K562 (cell line): ENCODE data around the gene CCDC88C. TPM values are rescaled to one million over a fixed set of nuclear protein-coding genes. Genes with fewer than 3 reads are reported as not detected.
A peak's percentile ranks its signal among the peaks of the same experiment; 100 is the strongest.

Experiments used
- ATAC-seq: fragments of 200-7000 bp; cut with Tn5 transposase; 3 replicates; pipeline ENCODE4 v1.9.1; 2020; ENCODE audit warnings: moderate library complexity
- BruUV-seq: library from RNA; stranded (reverse); fragments of 400-500 nt; replicated peaks from 2 replicates; lab custom pipeline; 2021; lab: Mats Ljungman, UMichigan
- CTCF ChIA-PET: fragments of 300-600 bp; formaldehyde crosslinking; extraction: SDS; loops from one replicate; lab custom pipeline; 2021; ENCODE audit warnings: low intra/inter-chr PET ratio; lab: Yijun Ruan, JAX
- POLR2A ChIA-PET: fragments of 300-600, 350-650 bp; sonication (Branson Sonifier 250); formaldehyde crosslinking; extraction: SDS; loops from one replicate; lab custom pipeline; 2021; ENCODE audit warnings: antibody characterized with exemption, inconsistent platforms; lab: Yijun Ruan, JAX
- DNase-seq, 4 experiments: peaks; one replicate each; pipeline versions ENCODE4 v3.0.0 to v3.0.0-alpha.2; 2011 to 2018; ENCODE audit warnings: low spot score in 3 of 4, mixed read lengths in 3 of 4; ENCODE audit errors: extremely low read depth in 1 of 4
- FAIRE-seq: peaks from 2 replicates; lab custom pipeline; 2011; peaks lifted over from hg19 to GRCh38; lab: Jason Lieb, UNC
- H2AFZ ChIP-seq: 2 replicates; pipeline ENCODE4 v1.6.0; 2011; ENCODE audit warnings: low read depth, low read length, control low read depth, inconsistent platforms
- H3K27ac ChIP-seq: fragments of 200-600 bp; 3 replicates; pipeline ENCODE4 v1.8.0; 2011; ENCODE audit warnings: low read depth, mild to moderate bottlenecking, control low read depth, inconsistent platforms, low read length, moderate library complexity, mixed read lengths; ENCODE audit errors: extremely low read depth
- H3K27me3 ChIP-seq, 2 experiments: fragments of 300-600 bp in 1 of 2; 2 replicates in 1 of 2; 3 replicates in 1 of 2; pipeline versions ENCODE4 v1.6.0 to v1.8.0; 2011; ENCODE audit warnings: inconsistent platforms in 2 of 2, low read length in 2 of 2, mild to moderate bottlenecking in 1 of 2, mixed read lengths in 1 of 2, moderate library complexity in 1 of 2; ENCODE audit not compliant: control insufficient read depth in 2 of 2, insufficient read depth in 2 of 2
- H3K36me3 ChIP-seq: fragments of 300-600 bp; 3 replicates; pipeline ENCODE4 v1.8.0; 2011; ENCODE audit warnings: mild to moderate bottlenecking, low read length, inconsistent platforms; ENCODE audit not compliant: control insufficient read depth, insufficient read depth
- H3K4me1 ChIP-seq, 2 experiments: fragments of 200-600 bp in 1 of 2; replicated peaks in 1 of 2; 2 replicates in 1 of 2; 3 replicates in 1 of 2; pipeline versions ENCODE4 v1.5.1 to v1.8.0; 2011; ENCODE audit warnings: inconsistent platforms in 2 of 2, low read length in 2 of 2, mild to moderate bottlenecking in 1 of 2, mixed read lengths in 1 of 2, moderate library complexity in 1 of 2; ENCODE audit not compliant: control insufficient read depth in 2 of 2, insufficient read depth in 2 of 2
- H3K4me2 ChIP-seq: 2 replicates; pipeline ENCODE4 v1.6.1; 2011; ENCODE audit warnings: low read length, control low read depth, inconsistent platforms, mixed read lengths; ENCODE audit not compliant: insufficient read depth
- H3K4me3 ChIP-seq: fragments of 200-600 bp; sonication (generic), shearing (Covaris generic); 2 replicates; pipeline ENCODE4 v1.5.1; 2016; ENCODE audit warnings: control low read depth, inconsistent platforms
- H3K79me2 ChIP-seq: fragments of 200-600 bp; 3 replicates; pipeline ENCODE4 v1.8.0; 2011; ENCODE audit warnings: low read length, inconsistent platforms; ENCODE audit not compliant: control insufficient read depth, insufficient read depth
- H3K9ac ChIP-seq, 2 experiments: 2 replicates each; pipeline versions ENCODE4 v1.6.0 to v1.6.1; 2011; ENCODE audit warnings: low read depth in 2 of 2, low read length in 2 of 2, control low read depth in 1 of 2, inconsistent platforms in 1 of 2, mild to moderate bottlenecking in 1 of 2, mixed read lengths in 1 of 2; ENCODE audit not compliant: insufficient read depth in 1 of 2
- H3K9me1 ChIP-seq: one replicate; pipeline ENCODE4 v1.6.0; 2011; ENCODE audit warnings: inconsistent platforms, mild to moderate bottlenecking, low read length, moderate library complexity; ENCODE audit not compliant: control insufficient read depth, insufficient read depth
- H3K9me3 ChIP-seq: replicated peaks from 2 replicates; pipeline ENCODE4 v1.5.1; 2011; ENCODE audit warnings: low read depth, low read length, inconsistent platforms; ENCODE audit not compliant: control insufficient read depth, insufficient read depth
- H4K20me1 ChIP-seq: replicated peaks from 2 replicates; pipeline ENCODE4 v1.6.1; 2011; ENCODE audit warnings: low read length, inconsistent platforms, mixed read lengths; ENCODE audit not compliant: control insufficient read depth, insufficient read depth
- BHLHE40 ChIP-seq: IDR thresholded peaks from 2 replicates; pipeline ENCODE4 v1.6.1; 2011; ENCODE audit warnings: low read length, improper control_type of control experiment
- CBFA2T2 ChIP-seq: fragments of 450-650 bp; conservative IDR thresholded peaks from 2 replicates; pipeline ENCODE4 v1.6.1; 2017; ENCODE audit warnings: mild to moderate bottlenecking
- CBX3 ChIP-seq, 2 experiments: IDR thresholded peaks; 1 replicate in 1 of 2; 2 replicates in 1 of 2; pipeline ENCODE4 v1.6.1; 2012; ENCODE audit warnings: inconsistent platforms in 2 of 2, low read length in 2 of 2, borderline replicate concordance in 1 of 2, control low read depth in 1 of 2
- JUNB ChIP-seq: fragments of 450-650 bp; formaldehyde crosslinking; conservative IDR thresholded peaks from 2 replicates; pipeline ENCODE4 v1.4.0; 2020; ENCODE audit warnings: mild to moderate bottlenecking
- NFIC ChIP-seq: fragments of 450-650 bp; IDR thresholded peaks from 2 replicates; pipeline ENCODE4 v1.6.1; 2017; ENCODE audit warnings: mild to moderate bottlenecking, inconsistent platforms
- POLR2AphosphoS5 ChIP-seq: IDR thresholded peaks from 2 replicates; pipeline ENCODE4 v1.6.1; 2011; ENCODE audit warnings: mild to moderate bottlenecking, low read depth, low read length, moderate library complexity; ENCODE audit not compliant: control insufficient read depth, insufficient read depth
- RBM25 ChIP-seq: fragments of 200-400 bp; formaldehyde crosslinking; IDR thresholded peaks from 2 replicates; pipeline ENCODE4 v1.6.1; 2018; ENCODE audit warnings: low read length, low read depth, moderate library complexity; ENCODE audit not compliant: severe bottlenecking
- RCOR1 ChIP-seq, 2 experiments: IDR thresholded peaks; 2 replicates each; pipeline ENCODE4 v1.6.1; 2012; ENCODE audit warnings: low read depth in 2 of 2, low read length in 2 of 2, borderline replicate concordance in 1 of 2, improper control_type of control experiment in 1 of 2
- TAL1 ChIP-seq: fragments of 450-650 bp; IDR thresholded peaks from 2 replicates; pipeline ENCODE4 v1.6.1; 2016; ENCODE audit warnings: mild to moderate bottlenecking
- TARDBP ChIP-seq: fragments of 450-650 bp; IDR thresholded peaks from 2 replicates; pipeline ENCODE4 v1.6.1; 2016
- TCF3 ChIP-seq: sonication (generic); formaldehyde crosslinking; IDR thresholded peaks from 2 replicates; pipeline ENCODE4 v1.4.0; 2020; ENCODE audit warnings: mild to moderate bottlenecking, missing genetic modification reagents
- TEAD4 ChIP-seq, 2 experiments: sonication (generic) in 1 of 2; formaldehyde crosslinking in 1 of 2; IDR thresholded peaks; 2 replicates each; pipeline versions ENCODE4 v1.6.1 to v1.8.0; 2012 to 2022; ENCODE audit warnings: borderline replicate concordance in 1 of 2, inconsistent platforms in 1 of 2, low read length in 1 of 2, mild to moderate bottlenecking in 1 of 2, missing genetic modification reagents in 1 of 2
- ZNF764 ChIP-seq: fragments of 250-450 bp; sonication (Bioruptor Pico); IDR thresholded peaks from 2 replicates; pipeline ENCODE4 v1.4.0; 2020; ENCODE audit warnings: low read depth, mild to moderate bottlenecking, moderate library complexity
- WGBS: fragments of 100-300 bp; shearing (Covaris generic); methylation state at CpG from one replicate; pipeline ENCODE4 v1.1.6; 2016; ENCODE audit warnings: low coverage, mixed read lengths; ENCODE audit not compliant: insufficient coverage; ENCODE audit errors: missing lambda C conversion rate; 5-methylcytosine and 5-hydroxymethylcytosine counted together
- in situ Hi-C: fragments of 300-500 bp; cut with MboI; formaldehyde crosslinking; loops from 4 replicates; pipeline ENCODE4 v1.15.0; 2018; ENCODE audit warnings: inconsistent platforms, mixed read lengths
- intact Hi-C: fragments of 100-400 bp; cut with micrococcal nuclease; formaldehyde crosslinking; loops from 2 replicates; pipeline ENCODE4 v1.14.2; 2022
- polyA plus RNA-seq, 8 experiments: library from polyadenylated mRNA; depleted of rRNA in 4 of 8; stranded (reverse) in 5 of 8; unstranded in 3 of 8; fragments of >200 nt; fragmentation: Nextera tagmentation in 2 of 8; fragmentation: Illumina TruSeq in 1 of 8; extraction: Ambion mirVana in 2 of 8; extraction: Trizol in 1 of 8; gene quantifications; 2 replicates each; pipeline versions ENCODE4 v1.2.1 to v1.2.3, GENCODE V29; 2011 to 2014; ENCODE audit warnings: inconsistent platforms in 1 of 8, missing spikeins in 1 of 8
- total RNA-seq, 7 experiments: library from RNA; depleted of rRNA in 6 of 7; stranded (reverse); fragments of >200 nt in 6 of 7; fragmentation: Illumina TruSeq in 2 of 7; extraction: Trizol in 2 of 7; gene quantifications; 2 replicates each; pipeline versions ENCODE4 v1.2.1 to v1.2.3, GENCODE V29; 2011 to 2021; ENCODE audit warnings: low replicate concordance in 1 of 7

CCDC88C gene
- total and polyA plus RNA-seq, 9 of the 15 experiments (the other 6 are each of a cell fraction or from before 2014, with no cell fraction given): 0.62 to 22.5 (median 10.7) TPM

- no peak overlapping the region for H3K4me2 ChIP-seq
- no peak for TF ChIP-seq ZNF764 (CRISPR knock-in tag)
- TF ChIP-seq RBM25: peak; percentile 40
- ATAC-seq (no peak), DNase-seq (no peak), FAIRE-seq (peak; percentile 11)
- H3K79me2 ChIP-seq: no peaks in the 10 kb centered on the region; the same call in 2 of the 3 replicates
- intact Hi-C loops: no loop called here
- no peak overlapping the region for H3K4me3 ChIP-seq
- H3K27ac ChIP-seq: peak overlapping the region; percentile 49; the same call in 1 of the 3 replicates
- WGBS: 57% methylated on average over 6 of the region's 10 CpGs
- in situ Hi-C loops: no loop called here
- no peak overlapping the region for H3K9ac ChIP-seq
- H3K4me1 ChIP-seq: peaks cover 3 to 6% of the 10 kb centered on the region in 2 experiments; a peak in 3 of 5 replicates
- no peak overlapping the region for H2AFZ ChIP-seq
- POLR2A ChIA-PET: interaction anchor here (1.0 to 1.7 kb wide), 2 partner anchors 11 to 68 kb away, joined by 3 to 5 read pairs; partner anchors contain the start of gene CCDC88C
- H3K9me3 ChIP-seq: no peaks in the 10 kb centered on the region
- no peaks in the 10 kb centered on the region for H3K36me3 ChIP-seq
- H3K27me3 ChIP-seq: no peaks in the 10 kb centered on the region
- no TSS peak for BruUV-seq
- CTCF ChIA-PET: no interaction called here
- peaks cover 5% of the 10 kb centered on the region for H3K9me1 ChIP-seq
- H4K20me1 ChIP-seq: no peaks in the 10 kb centered on the region
Observed at GRCh38 chr14:91349481-91350074, 68.0 kb downstream of the CCDC88C start.

GRCh38 chr14:91348845-91349465, 68.7 kb downstream of the CCDC88C start:
- in situ Hi-C loops: no loop called here
- FAIRE-seq (peak; percentile 82), ATAC-seq (peak; percentile 83), DNase-seq (peak in 2 of 4 experiments; percentile 52 to 64)
- Histone ChIP-seq H3K4me1 (peaks cover 3 to 6% of the 10 kb centered on the region in 2 experiments; a peak in 2 of 5 replicates), H3K9me3 (no peaks in the 10 kb centered on the region), H3K9ac (no peak overlapping the region), H3K36me3 (no peaks in the 10 kb centered on the region), H4K20me1 (no peaks in the 10 kb centered on the region), H3K79me2 (no peaks in the 10 kb centered on the region; the same call in 2 of the 3 replicates), H3K4me2 (no peak overlapping the region), H3K27ac (peak overlapping the region; percentile 49; the same call in 1 of the 3 replicates), H3K27me3 (no peaks in the 10 kb centered on the region), H3K9me1 (peaks cover 5% of the 10 kb centered on the region), H3K4me3 (no peak overlapping the region), H2AFZ (no peak overlapping the region)
- BruUV-seq: no TSS peak
- ChIA-PET POLR2A (interaction anchor here (1.0 to 1.7 kb wide), 2 partner anchors 12 to 68 kb away, joined by 3 to 5 read pairs; partner anchors contain the start of gene CCDC88C), CTCF (no interaction called here)
- intact Hi-C loops: no loop called here
- WGBS: 45% methylated on average over 8 of the region's 9 CpGs
- no peak for TF ChIP-seq BHLHE40
- no peak for TF ChIP-seq JUNB (CRISPR knock-in tag)
- TF ChIP-seq TEAD4 (IDR thresholded peaks at IDR 0.05; ENCODE audit: low read length): peak; percentile 64
- TF ChIP-seq TEAD4 (CRISPR knock-in tag; IDR thresholded peaks at IDR 0.05; ENCODE audit: borderline replicate concordance): no peak
- TF ChIP-seq NFIC: peak; percentile 34
- TF ChIP-seq CBX3 (IDR thresholded peaks at IDR 0.05; ENCODE audit: borderline replicate concordance in 1 of 2, low read length in 2 of 2): peak in 1 of 2 experiments; percentile 47; a peak in 1 of 3 replicates
- TF ChIP-seq RCOR1 (IDR thresholded peaks at IDR 0.05; ENCODE audit: borderline replicate concordance in 1 of 2, low read depth in 2 of 2, low read length in 2 of 2): peak in 1 of 2 experiments; percentile 26; a peak in 1 of 4 replicates
- TF ChIP-seq CBFA2T2: peak; percentile 59
- peak; percentile 76 for TF ChIP-seq TCF3 (CRISPR knock-in tag)
- peak; percentile 61 for TF ChIP-seq TAL1
- TF ChIP-seq POLR2AphosphoS5: 0 out of 2 replicates have a peak, but pooled peaks have one; percentile 31
- no peak for TF ChIP-seq TARDBP
